ENCODE measurements around the gene HCFC1R1. TPM values are rescaled to one million over a fixed set of nuclear protein-coding genes. Genes with fewer than 3 reads are reported as not detected.

HCFC1R1 gene
- total and polyA plus RNA-seq, 12 donors: 29.7 to 609 (median 63.5) TPM

DNA sequence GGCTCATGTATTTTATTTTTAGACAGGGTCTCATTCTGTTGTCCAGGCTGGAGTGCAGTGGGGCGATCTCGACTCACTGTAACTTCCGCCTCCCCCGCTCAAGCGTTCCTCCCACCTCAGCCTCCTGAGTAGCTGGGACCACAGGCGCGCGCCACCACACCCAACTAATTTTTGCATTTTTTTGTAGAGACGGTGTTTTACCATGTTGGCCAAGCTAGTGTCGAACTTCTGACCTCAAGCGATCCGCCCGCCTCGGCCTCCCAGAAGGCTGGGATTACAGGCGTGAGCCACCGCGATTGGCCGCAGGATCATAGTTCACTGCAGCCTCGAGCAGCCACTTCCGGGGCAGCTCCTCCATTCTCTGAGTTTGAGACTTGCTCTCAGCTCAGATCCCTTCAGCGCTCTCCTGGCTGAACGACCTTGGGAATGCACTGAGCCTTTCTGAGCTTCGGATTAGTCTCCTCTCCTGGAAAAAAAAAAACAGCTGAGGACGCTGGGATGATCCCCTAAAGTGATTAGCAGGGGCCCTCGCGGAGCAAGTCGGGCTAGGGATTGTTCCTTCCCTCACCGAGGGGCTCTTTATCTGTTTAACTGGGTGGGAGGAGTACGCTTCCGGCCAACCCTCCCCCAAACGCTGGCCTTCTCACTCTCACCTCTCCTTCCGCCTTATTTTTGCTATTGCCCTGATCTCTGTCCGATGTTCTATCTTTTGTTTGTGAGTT, 42.4 kb downstream of the HCFC1R1 start:
- Histone ChIP-seq H3K4me3 (peak overlapping the region in 1 of 4 donors; percentile 62), H3K9me3 (replicated peaks in 1 of 3) (no peaks in the 10 kb centered on the region), H3K27me3 (peaks cover 4% of the 10 kb centered on the region), H3K27ac (peak overlapping the region in 4 of 5 donors; percentile 78 to 84 (median 82)), H3K4me1 (replicated peaks in 1 of 2) (peaks cover 12 to 24% of the 10 kb centered on the region in 2 donors), H3K36me3 (replicated peaks in 1 of 2) (no peaks in the 10 kb centered on the region)
- peak in 6 of 7 donors; percentile 55 to 71 (median 69) for DNase-seq
- TF ChIP-seq POLR2A (IDR thresholded peaks at IDR 0.05) (peak in 1 of 2 donors; percentile 13), CTCF (IDR thresholded peaks at IDR 0.05) (no peak)
- intact Hi-C loops (cut with DNase I): loop anchor here in 1 of 2 donors (10.0 kb wide), 1 partner anchor 57 kb away; no protein-coding TSS in a partner anchor
- WGBS, 4 donors: 35 to 43% (median 38%) methylated on average over 33 of the region's 33 CpGs

DNA sequence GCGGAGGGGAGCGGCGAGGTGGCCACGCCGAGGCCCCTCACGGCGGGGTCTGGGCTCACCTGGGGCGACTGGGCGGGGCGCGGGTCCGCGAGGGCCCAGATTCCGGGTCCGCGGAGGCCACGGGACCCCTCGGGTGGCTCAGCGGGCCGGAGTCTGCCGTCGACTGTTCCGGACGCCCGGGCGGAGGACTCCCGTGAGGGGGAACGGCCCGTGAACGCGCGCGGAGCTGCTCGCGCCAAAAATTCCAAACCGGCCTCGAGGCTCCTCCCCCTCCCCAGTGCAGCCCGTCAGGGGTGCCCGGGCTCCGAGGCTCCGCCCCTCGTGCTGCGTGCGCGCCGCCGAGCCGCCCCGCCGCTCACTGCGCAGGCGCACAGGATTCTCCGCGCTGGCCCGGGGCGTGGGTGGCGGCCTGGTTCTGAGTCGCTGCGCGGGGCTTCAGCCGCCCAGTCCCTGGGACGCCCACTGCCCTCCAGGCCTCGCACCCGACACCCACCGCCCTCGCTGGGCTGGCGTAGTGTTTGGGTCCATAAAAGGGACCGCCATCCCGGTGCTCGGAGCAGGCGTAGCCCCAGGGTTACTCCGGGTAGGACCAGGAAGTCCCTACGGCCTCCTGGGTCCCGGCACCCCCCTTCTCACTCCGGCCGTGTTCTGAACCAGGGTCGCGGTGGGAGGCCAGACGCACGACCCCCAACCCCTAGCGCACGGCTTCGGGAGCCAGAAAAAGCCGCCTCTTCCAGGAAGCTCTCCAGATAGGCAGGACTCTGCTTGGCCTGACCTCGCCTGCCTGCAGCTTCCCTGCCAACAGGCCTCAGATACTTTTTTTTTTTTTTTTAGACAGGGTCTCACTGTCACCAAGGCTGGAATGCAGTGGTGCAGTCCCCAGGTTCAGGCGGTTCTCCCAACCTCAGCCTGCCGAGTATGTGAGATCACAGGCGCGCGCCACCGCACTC, 43.2 kb downstream of the HCFC1R1 start, which contains the start of gene PKMYT1:
PKMYT1 (minus strand) TSS at position 220 of the 950 bp plus-strand sequence. CDS start 789 bp downstream, outside the sequence.
- DNase-seq: peak; percentile 85 to 93 (median 90)
- Histone ChIP-seq H3K36me3 (replicated peaks in 1 of 2) (no peaks in the 10 kb centered on the region), H3K4me3 (peak within 1 kb of the TSS in 3 of 4 donors; percentile 16 to 72 (median 62)), H3K4me1 (replicated peaks in 1 of 2) (peaks cover 12 to 24% of the 10 kb centered on the region in 2 donors), H3K27me3 (peaks cover 4% of the 10 kb centered on the region), H3K27ac (peak within 1 kb of the TSS in 4 of 5 donors; percentile 78 to 84 (median 82)), H3K9me3 (replicated peaks in 1 of 3) (no peaks in the 10 kb centered on the region)
- WGBS, 4 donors: 6 to 83% (median 11%) methylated on average over 6 to 91 of the region's 91 CpGs
- TF ChIP-seq POLR2A (IDR thresholded peaks at IDR 0.05) (peak; percentile 87 to 93), CTCF (IDR thresholded peaks at IDR 0.05) (no peak)
- intact Hi-C loops (cut with DNase I): loop anchor here in 1 of 2 donors (10.0 kb wide), 1 partner anchor 56 kb away; no protein-coding TSS in a partner anchor

- TF ChIP-seq POLR2A (IDR thresholded peaks at IDR 0.05) (no peak), CTCF (IDR thresholded peaks at IDR 0.05) (no peak)
- peaks cover 12 to 24% of the 10 kb centered on the region in 2 donors for H3K4me1 ChIP-seq (replicated peaks in 1 of 2)
- H3K27me3 ChIP-seq: peaks cover 4% of the 10 kb centered on the region
- H3K36me3 ChIP-seq (replicated peaks in 1 of 2): no peaks in the 10 kb centered on the region
- 3 to 10% (median 4%) methylated on average over 7 to 43 of the region's 43 CpGs for WGBS, 4 donors
- intact Hi-C loops (cut with DNase I): loop anchor here in 1 of 2 donors (10.0 kb wide), 1 partner anchor 55 kb away; no protein-coding TSS in a partner anchor
- H3K9me3 ChIP-seq (replicated peaks in 1 of 3): no peaks in the 10 kb centered on the region
- DNase-seq: no peak
- H3K4me3 ChIP-seq: peak overlapping the region in 2 of 4 donors; percentile 62 to 72
- H3K27ac ChIP-seq: no peak overlapping the region
Measured at GRCh38 chr16:2979669-2980226, 44.0 kb downstream of the HCFC1R1 start.

All from adrenal gland (tissue), 12 donors.